Right renal pelvis (tissue), 4 donors: ENCODE results near the gene SPDEF. TPM values are rescaled to one million over a fixed set of nuclear protein-coding genes. Genes with fewer than 3 reads are reported as not detected.

Experiments used
- DNase-seq, 4 donors: peaks; one replicate each; pipeline ENCODE4 v3.0.0-alpha.2; 2013; ENCODE audit warnings: low read depth in 4 of 4, low spot score in 3 of 4, missing footprints in 1 of 4
- polyA plus RNA-seq, 4 donors: library from polyadenylated mRNA; unstranded; fragments of 120-200 nt; gene quantifications; one replicate each; pipeline ENCODE4 v1.2.1, GENCODE V29; 2013; ENCODE audit not compliant: insufficient read length in 4 of 4

SPDEF gene
- polyA plus RNA-seq, 4 donors: 0.14 to 0.19 TPM; not detected in 2

- no peak for DNase-seq
These were observed 38.2 kb downstream of the SPDEF start for GRCh38 chr6:34517966-34518365.

- DNase-seq: no peak
These were observed 38.7 kb downstream of the SPDEF start for GRCh38 chr6:34517461-34517881.

DNA sequence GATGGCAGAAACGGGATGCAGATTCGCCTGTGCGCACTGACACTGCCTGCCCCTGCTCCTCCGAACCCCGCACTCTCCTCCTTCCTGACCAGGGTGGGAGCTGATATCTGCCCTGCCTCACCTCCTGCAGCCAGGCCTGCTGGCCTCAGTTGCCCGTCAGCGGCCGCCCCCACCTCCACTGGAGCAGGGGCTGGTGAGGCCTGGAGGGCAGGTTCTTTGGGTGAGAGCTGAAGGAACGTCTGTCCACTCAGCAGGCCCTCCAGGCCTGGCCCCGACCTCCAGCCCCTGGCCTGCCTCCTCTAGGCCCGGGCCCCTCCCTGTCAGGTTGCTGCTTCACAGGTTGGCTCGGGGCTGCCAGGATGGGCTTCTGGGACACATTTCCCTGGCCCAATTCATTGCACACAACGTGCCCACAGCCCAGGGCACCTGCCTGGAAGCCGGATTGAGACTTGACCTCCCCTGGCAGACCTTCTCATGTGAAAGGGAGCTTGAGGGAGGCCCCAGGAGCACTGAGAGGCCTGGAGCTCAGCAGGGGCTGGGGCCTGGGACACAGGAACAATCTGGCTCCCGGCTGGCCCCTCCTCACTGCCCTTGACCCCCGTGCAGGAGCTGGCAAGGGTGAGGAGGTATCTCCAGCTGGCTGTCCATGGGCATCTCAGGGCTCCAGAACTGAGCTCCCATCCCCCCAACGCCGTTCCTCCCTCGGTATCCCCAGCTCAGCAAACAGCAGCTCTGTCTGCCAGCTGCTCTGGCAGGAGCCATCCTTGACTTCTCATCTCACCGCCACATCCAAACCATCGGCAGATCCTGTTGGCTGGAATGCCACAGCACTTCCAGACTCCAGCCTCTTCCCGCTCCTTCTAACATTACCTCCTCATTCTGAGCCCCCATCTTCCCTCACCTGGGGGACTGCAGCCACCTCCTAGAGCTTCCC, 39.5 kb downstream of the SPDEF start:
- no peak for DNase-seq

- DNase-seq: no peak
These were observed 40.4 kb downstream of the SPDEF start for GRCh38 chr6:34515473-34516387.

- peak in 3 of 4 donors; percentile 43 to 55 (median 53) for DNase-seq
These were observed 41.3 kb downstream of the SPDEF start for GRCh38 chr6:34514593-34515472.

GRCh38 chr6:34514112-34514511, 42.0 kb downstream of the SPDEF start:
- no peak for DNase-seq

DNA sequence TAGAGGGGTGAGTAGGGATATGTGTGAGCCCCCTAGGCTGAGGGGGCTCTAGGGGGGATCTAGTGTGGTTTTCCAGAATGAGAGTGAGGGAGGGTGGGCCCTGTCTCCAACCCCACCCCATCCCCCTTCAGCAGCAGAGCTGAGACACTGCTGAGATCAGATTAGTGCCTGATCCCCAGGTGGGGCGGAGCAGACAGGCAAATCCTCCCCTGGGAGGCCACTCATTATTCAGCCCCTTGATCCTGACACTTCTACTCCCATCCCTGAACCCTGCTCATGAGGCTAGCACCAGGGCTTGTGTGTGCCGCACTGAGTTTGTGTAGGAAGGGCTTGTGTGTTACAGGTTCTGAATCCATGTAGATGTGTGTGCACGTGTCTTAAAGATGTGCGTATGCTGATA, 42.5 kb downstream of the SPDEF start:
- DNase-seq: no peak

DNA sequence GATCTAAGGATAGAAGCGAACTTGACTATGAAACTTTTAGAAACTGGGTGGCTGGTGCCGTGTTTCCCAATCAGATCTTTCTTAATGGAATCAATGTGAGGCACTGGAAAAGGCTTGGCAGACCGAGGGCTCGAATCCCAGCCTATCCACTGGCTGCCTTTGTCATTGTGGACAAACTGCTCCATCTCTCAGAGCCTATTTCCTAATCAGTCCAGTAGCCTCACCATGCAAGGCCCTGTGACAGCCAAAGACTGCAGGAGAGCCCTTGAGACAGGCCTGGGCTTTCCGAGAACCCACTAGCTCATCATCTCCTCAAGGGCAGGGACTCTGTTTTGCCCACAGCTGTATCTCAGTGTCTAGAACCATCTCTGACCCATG, 43.4 kb downstream of the SPDEF start:
- DNase-seq: no peak

DNA sequence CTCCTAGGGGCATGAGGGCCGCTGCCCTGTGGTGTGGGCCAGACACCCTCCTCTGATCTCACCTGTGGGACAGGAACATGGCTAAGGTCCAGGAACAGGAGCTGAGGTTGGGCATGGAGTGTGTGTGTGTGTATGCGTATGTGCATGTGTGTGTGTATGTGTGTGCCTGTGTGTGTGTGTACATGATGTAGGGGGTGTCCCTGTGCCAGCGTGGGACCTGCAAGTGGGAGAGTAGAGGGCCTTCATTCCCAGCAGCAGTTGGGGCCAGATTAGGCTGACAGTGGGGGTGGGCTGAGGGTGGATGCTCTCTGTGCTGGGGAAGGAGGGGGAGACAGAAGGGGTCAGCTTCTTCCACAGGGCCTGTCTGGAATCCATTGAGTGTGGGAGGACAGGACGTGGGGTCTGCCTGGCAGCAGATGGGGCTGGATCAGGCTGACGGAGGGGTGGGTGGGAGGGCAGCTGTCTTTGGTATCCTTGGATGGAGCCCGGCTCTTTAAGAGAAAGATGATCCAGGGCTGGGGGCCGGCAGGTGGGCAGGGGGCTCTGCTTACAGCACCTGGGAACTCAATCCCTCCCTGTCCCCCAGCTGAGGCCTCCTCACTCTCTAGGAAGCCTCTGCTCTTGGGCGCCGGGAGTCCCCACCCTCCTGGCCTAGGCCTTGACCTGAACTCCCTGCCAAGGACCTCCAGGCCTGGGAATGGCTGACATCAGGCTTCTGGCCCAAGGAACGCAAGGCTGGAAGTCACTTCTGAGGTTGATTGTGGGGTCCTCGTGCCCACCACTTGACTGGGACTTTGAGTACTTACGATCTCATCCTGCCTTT, 44.0 kb downstream of the SPDEF start:
- no peak for DNase-seq

DNA sequence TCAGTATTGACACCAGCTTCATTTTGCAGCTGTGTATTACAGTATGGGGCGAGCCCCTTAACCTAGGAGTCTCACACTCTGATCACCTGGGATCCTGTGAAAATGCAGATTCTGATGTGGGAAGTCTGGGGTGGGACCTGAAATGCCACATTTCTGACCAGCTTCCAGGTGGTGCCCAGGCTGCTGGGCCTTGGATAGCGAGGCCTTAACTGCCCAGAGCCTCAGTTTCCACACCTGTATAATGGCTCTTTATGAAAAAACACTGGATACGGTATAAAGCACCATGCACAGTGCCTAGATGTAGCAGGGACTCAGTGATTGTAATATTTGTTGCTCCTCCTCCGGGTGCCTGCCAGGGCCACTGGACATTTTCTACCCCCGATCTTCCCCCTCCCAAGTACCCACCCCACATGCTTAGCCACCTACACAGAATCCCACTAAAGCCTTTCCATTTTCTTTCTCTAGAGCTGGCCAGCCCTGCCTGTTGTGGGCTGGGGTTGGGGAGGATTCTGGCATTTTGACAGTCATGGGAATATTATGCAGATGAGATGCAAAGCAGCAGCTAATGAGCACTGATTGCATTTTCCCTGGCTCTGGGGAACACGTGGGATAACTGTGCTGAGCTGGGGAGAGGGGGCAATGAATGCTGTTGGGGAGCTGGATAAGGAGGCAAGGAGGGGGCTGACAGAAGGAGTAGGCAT, 44.8 kb downstream of the SPDEF start:
- no peak for DNase-seq

DNA sequence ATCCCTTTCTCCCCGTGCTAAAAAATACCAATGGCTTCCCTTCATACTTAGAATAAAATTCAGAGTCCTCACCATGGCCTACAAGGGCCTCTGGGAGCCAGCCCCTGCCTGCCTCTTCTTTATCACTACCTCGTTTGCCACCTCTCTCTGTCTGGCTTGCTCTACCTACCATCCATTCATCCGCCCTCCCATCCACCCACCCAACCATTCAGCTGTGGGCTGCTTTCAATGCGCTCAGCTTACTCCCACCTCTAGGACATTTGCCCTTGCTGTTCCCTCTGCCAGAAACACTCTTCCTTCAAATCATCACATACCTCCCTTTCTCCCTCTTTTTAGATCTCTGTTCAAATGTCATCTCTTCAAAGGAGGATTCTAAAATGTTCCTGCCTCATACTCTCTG, 45.8 kb downstream of the SPDEF start:
- no peak for DNase-seq

DNA sequence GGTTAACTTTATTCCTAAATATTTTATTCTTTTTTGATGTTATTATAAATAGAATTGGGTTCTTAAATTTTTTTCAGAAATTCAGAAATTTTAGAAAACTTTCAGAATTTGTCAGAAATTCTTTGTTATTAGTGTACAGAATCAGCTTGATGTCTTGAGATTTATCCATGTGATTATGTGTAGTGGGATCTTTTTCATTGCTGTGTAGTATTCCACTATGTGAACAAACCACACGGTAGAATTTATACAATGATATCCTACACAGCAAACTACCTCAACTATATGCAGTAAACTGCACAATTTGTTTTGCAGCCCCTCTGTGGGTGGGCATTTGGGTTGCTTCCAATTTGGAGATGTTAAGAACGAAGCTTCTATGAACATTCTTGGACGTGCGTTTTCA, 46.3 kb downstream of the SPDEF start:
- no peak for DNase-seq

- DNase-seq: no peak
These were observed 47.7 kb downstream of the SPDEF start for GRCh38 chr6:34508425-34508824.

- DNase-seq: no peak
These were observed 49.4 kb downstream of the SPDEF start for GRCh38 chr6:34506718-34507117.

- no peak for DNase-seq
These were observed 58.7 kb downstream of the SPDEF start for GRCh38 chr6:34497411-34497810.

GRCh38 chr6:34496103-34496685, 59.9 kb downstream of the SPDEF start:
- DNase-seq: no peak

DNA sequence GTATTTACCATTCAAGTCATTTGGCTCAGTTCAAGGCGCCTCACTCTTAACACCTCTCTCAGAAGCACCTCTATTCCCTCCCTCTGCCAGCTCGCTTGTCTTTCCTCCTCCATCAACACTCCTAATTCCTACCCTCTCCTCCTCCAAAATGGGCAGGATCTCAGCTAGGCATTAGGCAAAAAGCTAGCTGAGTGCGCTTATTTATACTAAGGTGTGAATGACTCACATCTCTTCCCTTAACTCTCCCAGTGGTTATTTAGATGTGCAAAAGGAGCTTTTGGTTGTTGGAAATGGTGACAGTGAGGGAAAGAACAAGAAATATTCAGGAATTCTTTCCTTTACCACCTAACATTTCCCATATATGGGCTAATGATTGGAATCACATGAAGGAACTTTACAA, 61.2 kb downstream of the SPDEF start:
- DNase-seq: no peak

DNA sequence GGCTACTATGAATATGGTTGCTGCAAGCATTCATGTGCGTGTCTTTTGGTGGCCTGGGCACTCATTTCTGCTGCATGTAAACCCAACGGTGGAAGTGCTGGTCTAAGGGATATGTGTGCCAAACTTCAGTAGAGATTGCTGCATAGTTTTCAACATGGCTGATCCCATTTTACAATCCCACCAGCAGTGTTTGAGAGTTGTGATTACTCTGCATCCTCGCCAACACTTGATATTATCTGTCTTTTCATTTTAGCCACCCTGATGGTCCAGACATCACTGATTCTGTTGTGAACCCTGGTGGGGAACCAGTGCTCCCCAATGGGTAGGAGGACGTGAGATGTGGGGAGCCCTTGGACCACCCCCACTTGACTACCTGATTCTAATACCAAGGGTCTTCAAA, 62.8 kb downstream of the SPDEF start:
- no peak for DNase-seq

DNA sequence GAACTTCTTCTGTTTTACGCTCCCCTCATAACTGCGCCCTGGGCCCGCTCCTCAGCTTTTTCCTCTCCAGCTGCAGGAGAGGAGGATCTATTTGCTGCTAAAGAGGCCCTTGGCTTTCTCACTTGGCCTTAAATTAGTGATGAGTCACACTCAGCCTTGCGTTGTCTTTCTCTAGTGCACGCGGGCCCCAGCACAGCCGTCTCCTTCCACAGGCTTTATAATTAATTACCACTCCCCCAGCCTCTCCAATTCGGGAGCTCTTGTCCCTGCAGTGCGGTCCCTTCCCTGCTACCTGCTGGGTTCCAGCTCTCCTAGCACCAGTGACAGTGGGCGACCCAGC, 65.1 kb downstream of the SPDEF start:
- DNase-seq: no peak
